GM18498 (cell line): ENCODE measurements around the gene KIF18B.
A peak's percentile ranks its signal among the peaks of the same experiment; 100 is the strongest.

Experiments
- ATAC-seq: cut with Tn5 transposase; IDR thresholded peaks from one replicate; pipeline ENCODE4 v1.9.1; 2021; ENCODE audit warnings: mild to moderate bottlenecking, moderate library complexity; ENCODE audit not compliant: unreplicated experiment

The KIF18B gene

GRCh38 chr17:44947461-44948314 is at the start of gene KIF18B:
TSS of gene KIF18B (minus strand) at chr17:44947773. CDS start at chr17:44936344, 11,429 bp downstream.
- ATAC-seq = peak; percentile 92

DNA sequence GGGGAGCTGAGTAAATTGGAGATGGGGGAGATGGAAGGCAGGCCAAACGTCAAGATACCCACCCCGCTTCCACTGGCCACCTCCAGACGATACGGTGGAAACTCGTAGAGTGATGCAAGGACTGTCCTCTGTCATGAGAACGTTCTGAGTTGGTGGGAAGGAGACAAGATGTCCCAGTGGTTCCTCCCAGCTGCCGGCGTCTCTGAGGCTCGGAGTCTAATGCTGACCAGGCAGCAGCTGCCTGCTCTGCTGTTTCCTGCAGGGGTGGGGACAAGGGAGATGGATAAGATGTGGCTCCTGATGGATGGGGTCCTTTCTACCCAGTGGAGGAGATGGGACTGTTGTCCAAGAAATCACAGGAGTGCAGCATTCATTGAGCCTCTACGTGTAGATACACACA is 48.7 kb upstream of the KIF18B start:
- no peak for ATAC-seq

DNA sequence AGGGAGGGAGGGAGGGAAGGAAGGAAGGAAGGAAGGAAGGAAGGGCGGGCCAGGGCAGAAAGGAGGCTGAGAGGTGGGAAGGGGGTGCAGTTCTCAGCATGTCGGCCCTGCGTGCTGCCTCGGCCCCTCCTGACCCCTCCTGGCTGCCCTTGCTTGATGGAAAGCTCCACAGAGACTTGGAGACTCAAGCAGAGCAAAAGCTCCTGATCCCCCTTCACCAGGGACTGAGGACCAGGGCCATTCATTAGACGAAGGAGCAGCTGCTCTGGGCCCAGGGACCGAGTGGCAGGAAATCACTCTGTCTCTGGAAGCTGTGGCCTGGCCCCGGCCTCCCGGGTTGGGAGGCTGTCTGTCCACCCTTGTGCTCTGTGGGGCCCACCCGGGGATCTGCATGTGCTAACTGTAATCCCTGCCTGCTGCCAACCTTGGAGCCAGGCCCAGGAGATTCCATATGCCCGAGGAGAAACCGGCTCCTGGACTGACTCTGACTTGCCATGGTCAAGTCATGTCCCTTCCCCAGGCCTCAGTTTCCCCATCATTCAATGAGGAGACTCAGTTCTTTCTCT is 47.9 kb upstream of the KIF18B start:
- no peak for ATAC-seq

- no peak for ATAC-seq
Observed at GRCh38 chr17:44992242-44992939, 44.8 kb upstream of the KIF18B start.

DNA sequence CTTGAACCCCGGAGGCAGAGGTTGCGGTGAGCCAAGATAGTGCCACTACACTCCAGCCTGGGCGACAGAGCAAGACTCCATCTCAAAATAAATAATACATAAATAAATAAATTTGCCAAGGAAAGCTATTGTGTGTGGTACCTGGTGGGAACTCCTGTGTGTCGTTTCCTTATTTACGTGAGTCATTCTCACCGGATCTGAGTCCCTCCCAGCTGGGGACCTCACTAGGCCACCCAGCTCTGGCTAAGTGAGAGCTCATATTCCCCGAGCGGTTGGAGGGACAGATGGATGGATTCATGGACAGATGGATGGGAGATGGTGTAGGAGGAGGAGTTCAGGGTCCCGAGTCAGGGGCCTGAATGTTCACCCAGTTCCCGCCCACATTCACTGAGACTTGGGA is 43.4 kb upstream of the KIF18B start:
- ATAC-seq = no peak

GRCh38 chr17:44989552-44990138 is 42.1 kb upstream of the KIF18B start:
- no peak for ATAC-seq

- ATAC-seq = no peak
Observed at GRCh38 chr17:44988044-44988942, 40.7 kb upstream of the KIF18B start.

DNA sequence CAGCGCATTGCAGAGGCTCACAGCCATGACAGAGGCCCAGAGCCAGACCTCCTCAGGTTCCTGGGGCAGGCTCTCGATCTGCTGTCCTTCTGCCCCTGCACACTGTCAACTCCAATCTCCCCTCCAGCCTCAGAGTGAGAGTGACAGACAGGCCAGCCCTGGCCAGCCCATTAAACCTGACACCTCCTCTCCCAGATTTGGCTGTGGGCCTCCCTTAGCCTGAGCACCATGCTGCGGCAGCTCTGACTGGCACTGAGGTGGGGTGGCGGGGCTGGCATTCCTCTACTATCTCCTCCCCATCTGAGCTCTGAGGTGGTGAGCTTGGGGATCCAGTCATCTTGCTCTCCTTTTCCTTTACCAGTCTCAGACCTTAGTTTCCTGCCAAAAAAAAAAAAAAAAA is 36.0 kb upstream of the KIF18B start:
- ATAC-seq = no peak

DNA sequence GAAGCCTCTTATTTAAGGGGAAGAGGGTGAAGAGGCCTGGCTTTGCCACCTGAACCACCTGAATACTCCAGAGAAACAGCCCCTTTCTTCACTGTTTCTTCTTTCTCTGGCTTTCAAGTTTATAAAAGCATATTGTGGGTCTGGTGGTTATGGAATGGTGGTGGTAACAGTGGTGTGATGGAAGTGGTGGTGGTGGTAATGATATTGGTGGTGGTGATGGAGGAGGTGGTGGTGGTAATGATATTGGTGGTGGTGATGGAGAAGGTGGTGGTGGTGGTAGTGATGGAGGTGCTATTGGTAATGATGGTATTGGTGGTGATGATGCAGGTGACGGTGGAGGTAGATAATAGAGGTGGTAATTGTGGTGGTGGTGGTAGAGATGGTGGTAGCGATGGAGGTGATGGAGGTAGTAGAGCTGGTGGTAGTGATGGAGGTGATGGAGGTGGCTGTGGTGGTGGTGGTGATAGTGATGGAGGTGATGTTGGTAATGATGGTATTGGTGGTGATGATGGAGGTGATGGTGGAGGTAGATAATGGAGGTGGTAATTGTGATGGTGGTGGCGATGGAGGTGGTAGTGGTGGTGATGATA is 34.6 kb upstream of the KIF18B start:
- ATAC-seq = no peak

DNA sequence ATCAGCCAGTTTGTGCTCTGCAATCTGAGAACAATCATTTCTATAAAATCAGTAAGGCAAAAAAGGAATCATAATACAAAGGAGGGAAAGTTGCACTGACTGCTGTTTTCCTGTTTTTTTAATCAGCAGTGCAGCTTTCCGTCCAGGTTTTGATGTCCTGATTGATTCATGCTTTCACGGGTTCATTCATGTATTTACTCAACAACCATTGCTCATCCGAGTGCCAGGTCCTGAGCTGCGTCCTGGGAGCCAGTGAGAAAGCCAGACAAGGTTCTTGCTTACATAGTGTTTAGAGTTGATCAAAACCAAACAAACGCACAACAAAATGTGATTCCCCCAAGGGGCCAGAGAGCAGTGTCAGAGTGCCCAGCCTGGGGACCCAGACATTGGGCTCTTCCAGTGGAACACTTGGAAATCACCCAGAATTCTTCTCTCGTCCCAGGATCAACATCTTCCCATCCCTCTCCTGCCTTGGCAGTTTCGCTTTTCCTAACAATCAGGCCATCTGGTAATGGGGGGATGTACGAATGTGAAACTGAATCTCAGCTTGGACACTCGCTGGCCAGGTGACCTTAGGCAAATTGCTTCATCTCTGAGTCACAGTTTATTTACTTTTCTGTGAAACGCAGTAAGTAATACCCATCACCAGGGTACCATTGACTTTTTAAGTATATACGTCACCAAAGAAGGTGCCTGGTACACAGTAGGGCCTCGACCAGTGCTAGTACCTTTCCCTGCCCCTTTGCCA is 33.8 kb upstream of the KIF18B start:
- no peak for ATAC-seq

DNA sequence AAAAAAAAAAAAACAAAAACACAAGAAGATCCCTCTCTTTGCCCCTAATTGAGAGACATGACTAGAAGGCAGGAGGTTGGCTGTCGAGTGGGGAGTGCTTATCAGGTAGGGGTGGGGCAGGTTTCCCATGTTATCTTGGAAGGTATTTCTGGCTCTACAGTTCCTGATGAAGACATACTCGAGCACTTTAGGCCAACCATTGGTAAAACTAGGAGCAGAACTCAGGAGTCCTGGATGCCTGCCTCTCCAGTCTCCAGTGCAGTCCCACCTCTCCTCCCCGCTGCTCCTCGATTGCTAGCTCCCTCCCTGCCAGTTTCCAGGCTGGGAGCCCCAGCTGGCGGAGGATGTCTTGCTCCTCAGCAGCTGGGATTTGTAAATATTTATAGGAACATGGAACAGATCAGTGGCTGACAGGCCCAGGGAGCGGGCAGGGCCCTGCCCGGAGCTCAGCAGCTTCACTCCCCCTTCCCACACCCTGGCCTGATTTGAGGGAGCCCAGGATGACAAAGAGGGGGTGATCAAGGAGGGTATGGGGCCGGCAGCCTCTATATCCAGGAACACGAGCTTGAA is 31.9 kb upstream of the KIF18B start:
- no peak for ATAC-seq

GRCh38 chr17:44978807-44979206 is 31.2 kb upstream of the KIF18B start:
- ATAC-seq = no peak

DNA sequence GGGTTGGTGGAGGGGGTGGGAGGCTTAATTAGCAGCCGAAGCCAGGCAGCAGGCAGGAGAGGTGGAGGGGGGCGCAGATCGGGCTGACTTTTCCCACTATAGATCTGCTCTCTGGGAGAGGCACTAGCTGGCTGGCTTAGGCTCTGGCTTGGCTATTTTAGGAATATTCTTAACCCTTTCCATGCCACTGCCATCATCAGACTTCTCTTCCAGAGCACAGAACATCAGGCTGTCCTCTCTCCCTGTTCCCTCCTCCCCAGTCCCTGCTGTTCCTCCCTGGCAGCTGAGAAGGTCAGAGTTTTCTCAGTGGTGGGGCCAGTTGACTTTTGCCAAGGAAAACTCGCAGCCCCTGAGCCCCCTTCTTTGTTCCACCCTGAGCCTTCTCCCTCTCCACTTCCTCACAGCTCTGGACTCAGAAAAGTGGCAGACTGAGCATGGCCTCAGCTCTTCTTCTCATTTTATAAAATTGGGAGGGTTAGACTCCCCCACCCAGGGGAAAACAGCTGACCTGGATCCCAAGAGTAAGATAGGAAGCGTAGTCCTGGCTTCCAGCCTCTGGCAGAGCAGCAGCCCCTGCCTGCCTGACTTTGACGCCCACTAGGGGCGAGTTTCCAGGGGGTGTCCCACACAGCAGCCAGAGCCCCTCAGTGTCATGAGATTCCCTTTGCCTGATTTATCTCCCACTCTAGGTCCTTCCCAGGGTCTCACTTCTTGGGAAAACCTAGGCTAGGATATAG is 30.4 kb upstream of the KIF18B start:
- ATAC-seq = no peak

- no peak for ATAC-seq
Observed at GRCh38 chr17:44977065-44977464, 29.5 kb upstream of the KIF18B start.

DNA sequence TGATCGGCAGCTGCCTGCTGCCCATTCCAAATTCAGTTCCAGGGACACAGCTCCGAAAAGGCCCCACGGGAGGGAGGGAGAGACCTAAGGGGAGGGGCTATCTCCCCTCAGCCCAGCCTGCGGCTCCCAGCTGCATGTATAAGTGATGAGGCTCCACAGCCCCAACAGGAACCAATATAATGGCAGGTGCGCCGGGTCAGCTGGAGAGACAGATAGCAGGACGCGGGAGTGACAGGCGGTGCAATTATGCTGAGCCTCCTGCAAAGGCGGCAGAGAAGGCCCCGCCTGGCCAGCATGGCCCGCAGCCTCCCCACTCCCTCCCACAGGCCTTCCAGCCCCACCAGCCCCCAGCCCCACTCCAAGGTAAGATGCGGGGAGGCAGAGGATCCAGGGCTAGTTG is 28.6 kb upstream of the KIF18B start:
- ATAC-seq = no peak

- ATAC-seq = no peak
Observed at GRCh38 chr17:44972953-44973352, 25.4 kb upstream of the KIF18B start.

DNA sequence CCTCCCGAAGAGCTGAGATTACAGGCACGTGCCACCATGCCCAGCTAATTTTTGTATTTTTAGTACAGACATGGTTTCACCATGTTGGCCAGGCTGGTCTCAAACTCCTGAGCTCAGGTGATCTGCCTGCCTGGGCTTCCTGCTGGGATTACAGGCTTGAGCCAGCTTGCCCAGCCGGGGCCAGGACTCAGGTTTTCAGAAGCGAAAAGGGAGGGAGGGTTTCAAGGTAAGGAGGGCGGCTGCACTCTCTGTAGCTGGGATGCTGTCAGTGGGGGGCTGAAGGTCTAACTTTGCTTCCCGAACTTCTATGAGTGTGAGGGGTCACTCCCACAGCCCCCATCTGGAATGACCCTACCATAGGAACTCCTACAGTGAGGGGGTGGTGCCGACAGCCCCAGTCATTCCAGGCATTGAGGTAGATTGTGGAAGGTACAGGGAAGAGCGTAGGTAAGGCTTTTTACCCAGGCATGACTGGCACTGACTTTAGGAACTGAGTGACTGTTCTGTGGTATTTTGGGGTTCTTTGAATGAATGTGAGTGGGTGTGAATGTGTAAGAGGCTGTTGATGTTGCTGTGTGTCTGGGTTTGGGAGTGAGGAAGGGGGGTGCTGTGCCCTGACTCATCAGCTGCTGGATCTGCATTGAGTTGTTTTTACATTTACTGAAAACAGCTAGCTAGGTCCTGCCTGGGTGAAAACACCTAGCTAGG is 24.4 kb upstream of the KIF18B start:
- ATAC-seq = no peak
